GM12875 (cell line): ENCODE measurements around the gene SCRN1.

ENCODE experiments used
- H3K4me3 ChIP-seq: one replicate; pipeline ENCODE4 v1.5.1; 2011; ENCODE audit warnings: low read depth, low read length, control low read depth
- CTCF ChIP-seq: IDR thresholded peaks from 2 replicates; pipeline ENCODE4 v1.5.1; 2011; ENCODE audit warnings: low read depth, mild to moderate bottlenecking, control low read depth, inconsistent platforms, low read length, moderate library complexity, borderline replicate concordance; ENCODE audit not compliant: insufficient read depth

The SCRN1 gene

GRCh38 chr7:29976673-29977415 lies 12.8 kb downstream of the SCRN1 start:
- no peak for TF ChIP-seq CTCF
- H3K4me3 ChIP-seq = no peak overlapping the region

DNA sequence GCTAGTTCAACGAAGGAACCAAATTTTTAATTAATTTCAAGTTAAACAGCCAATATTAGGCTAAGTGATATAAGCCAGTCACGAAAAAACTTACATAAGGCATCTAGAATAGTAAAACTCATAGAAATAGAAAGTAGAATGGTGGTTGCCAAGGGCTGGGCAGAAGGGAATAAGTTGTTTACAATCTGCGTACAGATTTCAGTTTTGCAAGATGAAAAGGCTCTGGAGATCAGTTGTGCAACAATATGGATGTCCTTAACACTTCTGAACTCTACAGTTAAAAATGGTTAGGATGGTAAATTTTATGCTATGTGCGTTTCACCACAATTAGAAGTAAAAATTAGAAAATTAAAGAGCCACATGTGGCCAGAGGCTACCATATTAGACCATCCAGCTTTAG lies 13.3 kb downstream of the SCRN1 start:
- no peak for TF ChIP-seq CTCF
- no peak overlapping the region for H3K4me3 ChIP-seq

DNA sequence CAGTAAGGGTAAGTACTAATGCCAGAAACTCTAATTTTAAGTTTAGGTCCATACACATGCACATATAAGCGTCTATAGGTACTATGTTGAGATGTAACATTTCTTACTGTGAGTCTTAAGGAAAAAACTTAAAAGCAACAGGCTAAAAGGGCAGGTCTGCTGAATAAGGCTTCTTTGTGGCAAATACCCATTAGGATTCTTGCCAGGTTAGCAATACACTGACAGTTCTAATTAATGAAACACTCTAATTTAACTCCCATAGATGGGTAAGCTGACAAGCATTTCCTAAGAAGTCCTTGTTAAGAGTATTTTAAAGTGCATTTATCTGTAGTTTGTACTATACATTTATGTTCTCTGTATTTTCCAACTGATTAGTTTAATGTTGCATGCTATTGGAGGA lies 14.0 kb downstream of the SCRN1 start:
- TF ChIP-seq CTCF = no peak
- no peak overlapping the region for H3K4me3 ChIP-seq

- no peak overlapping the region for H3K4me3 ChIP-seq
- no peak for TF ChIP-seq CTCF
Measured at GRCh38 chr7:29974286-29974685, 15.3 kb downstream of the SCRN1 start.

DNA sequence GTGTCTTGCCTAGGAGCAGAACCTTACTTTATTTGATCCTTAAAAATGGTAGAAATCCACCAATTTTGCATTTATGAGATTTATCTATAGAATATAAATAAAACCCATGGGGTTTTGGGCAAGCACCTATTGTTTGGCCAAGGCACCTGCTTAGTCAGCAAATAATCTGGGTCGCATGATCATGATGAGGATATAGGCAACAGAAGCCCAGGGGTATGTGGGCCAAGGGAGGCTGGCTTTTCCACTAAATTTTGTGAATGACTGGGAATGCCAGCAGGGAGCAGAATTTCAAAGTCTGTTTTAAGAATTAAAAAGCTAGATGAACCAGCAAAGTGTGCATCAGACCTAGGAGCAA lies 17.3 kb downstream of the SCRN1 start:
- TF ChIP-seq CTCF = no peak
- no peak overlapping the region for H3K4me3 ChIP-seq

- no peak overlapping the region for H3K4me3 ChIP-seq
- no peak for TF ChIP-seq CTCF
Measured at GRCh38 chr7:29971566-29972314, 17.9 kb downstream of the SCRN1 start.

- no peak overlapping the region for H3K4me3 ChIP-seq
- no peak for TF ChIP-seq CTCF
Measured at GRCh38 chr7:29970158-29970557, 19.4 kb downstream of the SCRN1 start.
